SW 1271 (cell line): ENCODE data around the gene KCP.

Experiments used
- DNase-seq, 2 experiments: peaks; one replicate each; lab custom pipeline; 2025; lab: John Stamatoyannopoulos, UW

The KCP gene

GRCh38 chr7:128906766-128907559 lies 3.5 kb downstream of the KCP start:
- DNase-seq, result no peak

GRCh38 chr7:128906001-128906765 lies 4.3 kb downstream of the KCP start:
- no peak for DNase-seq

DNA sequence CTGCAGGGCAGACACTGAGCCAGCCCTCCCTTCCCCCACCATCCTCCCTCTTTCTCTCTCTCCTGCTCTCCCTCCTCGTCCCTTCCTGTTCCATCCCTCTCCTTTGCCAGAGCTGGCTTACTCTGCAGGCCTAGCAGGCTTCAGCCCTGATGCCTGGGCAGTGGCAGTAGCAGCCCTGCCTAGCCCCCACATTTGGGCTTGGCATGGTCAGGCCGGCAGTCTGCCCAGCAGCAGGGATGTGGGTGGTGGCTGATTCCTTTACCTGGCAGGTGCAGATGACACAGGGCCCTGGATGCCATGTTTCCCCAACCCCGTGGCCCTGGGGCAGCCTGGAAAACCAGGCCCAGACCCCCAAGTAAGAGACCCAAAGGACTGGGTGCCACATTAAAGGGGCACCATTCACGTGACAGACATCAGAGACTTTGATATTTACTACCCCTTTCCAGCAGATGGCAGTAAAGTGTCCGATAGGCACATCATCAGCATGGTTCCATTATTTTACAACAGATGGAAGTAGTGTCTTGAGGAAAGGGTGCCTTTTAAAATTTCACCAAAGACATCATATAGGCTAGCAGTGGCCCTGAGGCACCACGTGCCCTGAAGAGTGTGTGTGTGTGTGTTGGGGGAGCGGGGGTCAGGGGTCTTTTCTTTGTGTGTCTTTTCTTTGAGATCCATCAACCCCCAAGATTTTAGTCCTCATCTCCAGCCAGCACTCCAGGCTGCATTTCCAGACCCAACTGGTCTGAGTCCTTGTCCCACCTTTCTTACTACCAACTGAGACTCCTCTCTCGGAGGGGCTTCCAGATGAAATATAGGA lies 5.9 kb downstream of the KCP start:
- DNase-seq, result peak in 1 of 2 experiments; percentile 37

DNA sequence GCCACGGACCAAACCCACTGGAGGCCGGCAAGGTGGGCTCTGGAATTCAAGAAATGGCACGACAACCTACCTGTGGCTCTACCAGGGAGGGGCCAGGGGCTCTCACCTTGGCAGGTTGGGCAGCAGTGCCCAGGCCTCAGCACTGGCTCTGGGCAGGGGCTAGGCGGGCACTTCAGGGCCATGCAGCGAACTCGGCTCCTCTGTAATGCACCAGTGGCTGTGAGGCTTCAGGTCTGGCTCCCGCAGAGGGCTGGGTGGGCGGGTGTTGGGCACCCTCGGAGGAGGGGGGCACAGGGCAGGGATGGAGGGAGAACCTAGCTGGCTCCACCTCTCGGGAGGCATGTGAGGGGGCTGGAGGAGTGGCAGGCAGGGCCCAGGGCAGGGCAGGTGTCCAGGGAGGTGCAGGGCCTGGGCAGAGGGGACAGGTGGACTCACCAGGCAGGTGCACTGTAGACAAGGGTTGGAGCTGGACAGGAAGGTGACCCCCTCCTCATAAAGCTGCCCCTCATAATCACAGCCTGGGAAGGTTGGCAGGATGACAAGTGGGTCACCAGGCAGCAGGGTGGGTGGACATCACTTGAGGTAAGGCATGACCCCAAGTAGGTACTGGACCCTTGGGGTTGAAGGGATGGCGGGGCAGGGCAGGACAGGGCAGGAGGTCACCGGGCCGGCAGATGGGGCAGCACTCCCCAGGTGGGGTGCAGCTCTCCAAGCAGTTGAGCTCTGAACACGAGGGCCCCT lies 6.7 kb downstream of the KCP start:
- DNase-seq, result no peak

- no peak for DNase-seq
These were observed 7.5 kb downstream of the KCP start for GRCh38 chr7:128902761-128903585.

DNA sequence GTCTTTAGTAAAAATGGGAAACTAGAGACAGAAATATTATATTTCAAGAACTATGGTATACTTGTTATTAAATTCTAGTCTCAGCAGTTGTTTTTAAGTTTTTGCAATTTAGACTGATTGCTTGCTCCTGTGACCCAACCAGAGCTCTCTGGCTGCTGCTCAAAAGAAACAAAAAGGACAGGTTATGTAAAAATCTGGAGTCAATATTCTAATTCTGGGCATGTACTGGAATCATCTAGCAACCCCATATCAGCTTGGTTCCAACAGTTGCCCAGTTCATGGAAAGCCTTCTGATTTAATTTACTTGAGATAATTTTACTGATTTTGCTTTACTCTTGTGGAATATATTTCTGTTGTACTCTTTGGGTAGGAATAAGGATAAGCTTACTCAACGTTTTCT lies 10.3 kb downstream of the KCP start:
- no peak for DNase-seq

DNA sequence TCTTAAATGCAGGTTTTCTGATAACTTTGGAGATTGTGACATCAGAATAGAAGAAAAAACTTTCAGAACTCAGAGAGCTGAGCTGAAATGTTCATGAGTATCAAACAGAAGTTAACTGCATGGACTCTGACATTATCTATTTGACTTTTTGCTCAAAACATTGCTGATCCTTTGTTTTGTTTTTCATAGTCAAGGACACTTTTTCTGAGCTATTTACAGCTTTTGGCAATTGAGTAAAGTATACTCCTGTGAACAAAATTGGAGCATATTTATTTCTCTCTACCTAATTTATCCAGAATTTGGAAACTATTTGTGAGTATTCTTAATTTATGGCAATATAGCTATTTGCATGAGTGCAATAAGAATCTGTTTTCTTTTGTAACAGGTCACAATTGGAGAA lies 11.1 kb downstream of the KCP start:
- DNase-seq, result no peak

GRCh38 chr7:128895320-128895719 lies 15.2 kb downstream of the KCP start:
- no peak for DNase-seq

DNA sequence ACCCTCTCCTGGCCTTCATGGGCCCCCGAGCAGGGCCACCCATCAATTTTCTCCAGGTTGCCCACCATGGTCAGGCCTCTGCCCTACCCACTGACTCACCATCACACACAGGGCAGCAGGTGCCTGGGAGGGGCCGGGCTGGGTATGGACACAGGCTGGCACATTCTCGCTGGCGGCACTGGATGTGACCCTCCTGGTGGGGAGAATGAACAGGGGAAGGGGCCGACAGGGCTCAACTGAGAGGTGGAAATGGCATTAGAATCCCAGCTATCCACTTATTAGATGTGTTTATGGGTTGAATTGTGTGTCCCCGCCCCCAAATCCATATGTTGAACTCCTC lies 16.4 kb downstream of the KCP start:
- DNase-seq, result no peak

- DNase-seq, result no peak
These were observed 17.0 kb downstream of the KCP start for GRCh38 chr7:128893251-128894100.

GRCh38 chr7:128892521-128893250 lies 17.8 kb downstream of the KCP start:
- no peak for DNase-seq

DNA sequence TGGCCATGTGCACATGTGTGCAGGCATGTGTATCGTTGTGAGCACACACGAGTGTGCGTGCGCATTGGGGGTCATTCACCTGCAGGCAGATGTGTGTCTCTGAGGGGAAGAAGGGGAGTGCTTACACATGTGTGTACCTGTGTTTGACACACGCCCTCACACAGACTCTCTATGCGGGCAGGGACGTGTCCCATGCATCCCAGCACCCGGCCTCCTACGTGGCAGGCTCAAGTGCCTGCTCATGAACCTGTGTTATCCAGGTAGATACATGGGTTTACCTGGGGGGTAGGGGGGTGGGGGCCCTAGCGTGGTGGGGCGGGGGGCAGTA lies 18.6 kb downstream of the KCP start:
- DNase-seq, result no peak

DNA sequence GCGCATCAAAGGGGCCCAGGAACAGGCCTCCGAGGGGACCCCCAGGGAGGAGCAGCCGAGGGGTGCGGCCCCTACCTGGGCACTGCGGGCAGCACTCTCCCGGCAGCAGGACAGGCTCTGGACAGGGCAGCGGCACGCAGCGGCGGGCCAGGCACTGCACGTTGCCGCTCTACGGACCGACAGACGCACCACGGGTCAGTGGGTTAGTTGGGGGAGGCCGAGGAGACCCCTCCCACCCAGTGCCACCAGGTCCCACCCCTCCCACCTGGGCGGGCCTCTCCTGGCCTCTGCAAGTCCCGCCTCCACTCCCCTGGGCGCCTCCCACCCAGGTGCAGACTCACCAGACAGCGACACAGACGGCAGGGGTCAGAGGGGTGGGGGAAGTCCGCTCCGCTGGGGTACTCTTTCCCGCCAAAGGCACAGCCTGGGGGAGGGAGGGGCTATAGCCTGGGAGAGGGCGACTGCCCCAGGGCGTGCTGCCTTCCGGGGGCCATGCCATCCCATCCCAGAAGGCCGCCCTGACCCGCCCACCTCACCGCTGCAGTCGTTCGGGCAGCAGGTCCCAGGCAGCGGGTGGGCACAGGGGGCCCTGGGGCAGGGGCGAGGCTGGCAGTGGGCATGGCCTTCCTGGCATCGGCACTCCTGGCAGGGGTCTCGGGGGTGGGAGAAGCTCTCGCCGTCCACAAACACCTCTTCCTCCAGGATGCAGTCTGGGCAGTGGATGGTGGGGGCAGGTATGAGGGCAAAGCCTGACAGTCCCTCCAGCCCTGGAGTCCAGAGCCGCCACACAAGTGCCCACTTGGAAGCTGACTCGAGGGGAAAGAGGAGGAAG lies 19.2 kb downstream of the KCP start:
- DNase-seq, result no peak

GRCh38 chr7:128890306-128891109 lies 20.0 kb downstream of the KCP start:
- peak; percentile 12 to 18 for DNase-seq

DNA sequence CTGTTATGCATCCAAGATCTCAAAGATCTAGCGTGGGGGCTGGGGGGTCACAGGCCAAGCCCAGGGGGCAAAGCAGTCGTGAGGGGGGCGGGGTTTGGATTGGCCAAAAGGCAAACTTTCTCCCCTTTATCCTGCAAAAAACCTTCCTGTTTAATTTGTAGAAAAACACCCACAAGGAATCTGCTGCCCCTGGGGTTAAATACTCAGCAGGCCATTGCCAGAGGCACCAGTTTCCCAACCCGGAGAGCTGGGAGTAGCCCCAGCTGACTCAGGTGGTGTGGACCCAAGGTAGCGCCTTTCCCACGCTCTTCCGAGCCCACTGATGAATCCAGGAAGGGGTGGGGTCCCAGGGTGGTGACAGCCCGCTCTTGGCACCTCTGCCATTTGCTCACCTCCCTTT lies 21.4 kb downstream of the KCP start:
- no peak for DNase-seq

DNA sequence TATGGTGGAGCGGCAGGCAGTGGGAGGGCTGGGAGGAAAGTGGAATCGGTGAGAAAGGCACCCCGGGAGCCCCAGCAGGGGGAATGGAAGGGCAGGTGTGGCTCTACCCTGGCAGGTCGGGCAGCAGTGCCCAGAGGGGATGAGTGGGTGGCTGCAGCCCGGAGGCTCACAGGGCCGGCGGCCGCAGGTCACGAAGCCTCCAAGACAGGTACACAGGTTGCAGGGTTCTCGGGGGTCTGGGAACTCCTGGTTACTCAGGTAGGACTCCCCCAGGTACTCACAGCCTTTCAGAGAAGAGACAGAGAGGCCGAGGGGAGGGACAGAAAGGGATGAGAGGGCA lies 21.8 kb downstream of the KCP start:
- no peak for DNase-seq

GRCh38 chr7:128888039-128888755 lies 22.3 kb downstream of the KCP start:
- DNase-seq, result no peak
